NCI-H526 treated with DMSO at 0.1 percent for 48 hours (cell line): ENCODE results near the gene GSG1L.

ENCODE experiments used
- DNase-seq: peaks from one replicate; lab custom pipeline; 2025; lab: John Stamatoyannopoulos, UW

The GSG1L gene

DNA sequence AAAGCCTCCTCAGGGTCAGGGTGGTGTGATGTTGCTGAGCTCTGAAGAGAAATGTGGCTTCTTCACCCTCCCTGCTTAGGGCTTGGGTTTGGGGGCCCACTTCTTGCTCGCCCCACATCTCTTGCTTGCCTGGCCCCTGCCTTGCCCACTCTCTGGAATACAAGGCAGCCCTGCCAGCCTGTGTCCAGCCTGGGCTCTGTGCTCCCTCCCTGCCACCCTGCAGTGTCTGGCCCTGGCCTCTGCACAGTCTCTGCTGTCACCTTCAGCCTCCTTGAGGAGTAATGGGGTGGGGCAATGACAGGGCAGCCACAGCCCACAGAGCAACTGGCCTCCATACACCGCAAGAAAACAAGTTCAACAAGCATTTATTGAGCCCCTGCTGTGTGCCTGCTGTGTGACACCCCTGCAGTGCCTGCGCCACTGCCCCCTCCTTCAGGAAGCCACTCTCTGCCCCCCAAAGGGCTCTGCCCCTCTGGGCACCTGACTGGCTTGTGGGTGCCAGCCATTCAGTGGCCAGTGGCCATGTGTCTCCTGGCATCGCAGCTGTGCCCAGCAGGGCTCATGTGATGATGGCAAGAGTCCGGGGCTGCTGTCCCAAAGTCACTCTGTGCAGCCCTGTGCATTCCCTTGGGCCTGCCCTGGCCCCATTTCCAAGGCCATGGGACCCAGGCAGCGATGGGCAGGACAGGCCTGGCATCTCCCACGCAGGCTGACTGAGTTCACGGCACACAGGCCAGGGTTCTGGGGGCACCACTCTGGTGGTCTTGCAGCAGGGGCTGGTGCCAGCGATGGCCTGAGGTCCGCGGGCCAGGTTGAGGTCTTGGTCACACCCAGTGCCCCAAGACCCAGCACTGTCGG is 272.7 kb downstream of the GSG1L start:
- DNase-seq: no peak

DNA sequence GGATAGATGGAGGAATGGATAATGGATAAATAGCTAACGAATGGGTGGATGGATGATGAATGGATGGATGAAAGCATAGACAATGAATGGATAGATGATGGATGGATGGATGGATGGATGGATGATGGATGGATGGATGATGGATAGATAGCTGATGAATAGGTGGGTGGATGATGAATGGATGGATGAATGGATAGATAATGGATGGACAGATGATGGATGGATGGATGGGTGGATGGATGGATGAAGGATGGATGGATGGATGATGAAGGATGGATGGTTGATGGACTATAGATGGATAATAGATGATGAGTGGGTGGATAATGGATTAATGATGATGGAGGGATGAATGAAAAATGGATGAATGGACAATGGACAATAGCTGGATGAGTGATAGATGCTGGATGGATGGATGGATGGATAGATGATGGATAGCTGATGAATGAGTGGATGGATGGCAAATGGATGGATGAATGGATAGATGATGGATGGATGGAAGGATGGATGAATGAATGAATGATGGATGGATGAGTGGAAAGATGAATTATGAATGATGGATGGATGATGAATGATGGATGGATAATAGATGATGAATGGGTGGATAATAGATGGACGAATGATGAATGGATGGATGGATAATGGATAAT is 273.8 kb downstream of the GSG1L start:
- no peak for DNase-seq

DNA sequence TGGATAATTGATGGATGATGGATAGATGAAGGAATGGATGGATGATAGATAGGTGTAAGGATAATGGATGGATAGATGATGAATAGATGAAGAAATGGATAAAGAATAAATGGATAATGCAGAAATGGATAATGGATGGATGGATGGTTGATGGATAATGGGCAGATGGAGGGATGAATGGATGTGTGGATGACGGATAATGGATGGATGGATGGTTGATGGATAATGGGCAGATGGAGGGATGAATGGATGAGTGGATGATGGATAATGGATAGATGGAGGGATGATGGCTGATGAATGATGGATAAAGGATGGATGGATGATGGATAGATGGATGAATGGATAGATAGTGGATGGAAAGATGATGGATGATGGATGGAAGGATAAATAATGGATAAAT is 274.4 kb downstream of the GSG1L start:
- no peak for DNase-seq

- no peak for DNase-seq
Observed at GRCh38 chr16:27787665-27788064, 275.8 kb downstream of the GSG1L start.

DNA sequence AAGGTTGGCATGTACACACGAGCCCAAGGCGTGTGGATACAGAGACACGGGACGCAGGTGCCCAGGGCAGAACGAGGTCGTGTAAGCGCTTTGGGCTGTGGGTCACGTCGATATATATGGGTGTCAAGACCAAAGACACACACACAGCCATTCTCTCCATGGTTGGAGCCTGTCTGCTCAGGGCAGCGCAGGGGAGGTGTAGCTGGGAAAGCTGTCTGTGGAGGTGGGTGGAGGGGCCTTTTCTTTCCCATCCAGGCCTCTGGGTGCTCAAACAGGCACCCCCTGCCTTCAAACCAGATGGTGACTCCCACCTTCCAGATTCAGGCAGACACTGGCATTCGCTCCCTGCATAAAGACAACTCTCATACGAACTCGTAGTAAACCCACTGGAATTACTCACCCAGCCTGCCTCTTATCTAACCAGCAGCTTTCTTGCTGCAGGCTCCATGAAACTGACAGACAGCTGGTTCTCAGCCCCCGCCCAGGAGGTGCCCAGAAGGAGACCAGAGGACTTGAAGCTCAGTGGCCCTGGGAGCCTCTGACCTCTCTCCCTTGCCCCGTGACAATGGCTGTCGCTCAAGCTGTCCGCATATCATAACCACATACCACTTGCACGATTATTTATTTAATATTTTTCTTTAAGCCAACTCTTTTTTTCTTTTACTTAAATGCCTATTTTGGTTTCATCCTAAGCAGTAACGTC is 276.4 kb downstream of the GSG1L start:
- DNase-seq: no peak

- DNase-seq: no peak
Observed at GRCh38 chr16:27786221-27786922, 277.1 kb downstream of the GSG1L start.

DNA sequence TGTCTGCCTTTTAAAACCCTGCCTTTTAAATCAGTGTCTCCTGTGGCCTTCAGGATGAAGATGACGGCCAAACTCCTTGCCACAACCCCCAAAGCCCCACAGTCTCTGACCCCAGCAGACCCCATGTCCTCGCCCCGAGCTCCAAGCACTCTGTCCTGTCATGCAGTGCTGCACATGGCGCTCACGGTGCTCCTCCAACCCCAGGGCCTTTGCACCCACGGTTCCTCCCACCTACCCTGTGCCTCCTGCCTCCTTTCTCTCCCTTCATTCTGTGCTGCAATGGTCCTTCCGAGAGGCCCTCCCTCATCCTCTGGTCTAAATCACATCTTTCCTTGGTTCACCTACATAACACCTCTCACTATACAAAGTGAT is 278.2 kb downstream of the GSG1L start:
- no peak for DNase-seq

GRCh38 chr16:27784351-27785306 is 278.9 kb downstream of the GSG1L start:
- DNase-seq: no peak

- no peak for DNase-seq
Observed at GRCh38 chr16:27781981-27782880, 281.3 kb downstream of the GSG1L start.

GRCh38 chr16:27781195-27781524 is 282.4 kb downstream of the GSG1L start:
- no peak for DNase-seq

DNA sequence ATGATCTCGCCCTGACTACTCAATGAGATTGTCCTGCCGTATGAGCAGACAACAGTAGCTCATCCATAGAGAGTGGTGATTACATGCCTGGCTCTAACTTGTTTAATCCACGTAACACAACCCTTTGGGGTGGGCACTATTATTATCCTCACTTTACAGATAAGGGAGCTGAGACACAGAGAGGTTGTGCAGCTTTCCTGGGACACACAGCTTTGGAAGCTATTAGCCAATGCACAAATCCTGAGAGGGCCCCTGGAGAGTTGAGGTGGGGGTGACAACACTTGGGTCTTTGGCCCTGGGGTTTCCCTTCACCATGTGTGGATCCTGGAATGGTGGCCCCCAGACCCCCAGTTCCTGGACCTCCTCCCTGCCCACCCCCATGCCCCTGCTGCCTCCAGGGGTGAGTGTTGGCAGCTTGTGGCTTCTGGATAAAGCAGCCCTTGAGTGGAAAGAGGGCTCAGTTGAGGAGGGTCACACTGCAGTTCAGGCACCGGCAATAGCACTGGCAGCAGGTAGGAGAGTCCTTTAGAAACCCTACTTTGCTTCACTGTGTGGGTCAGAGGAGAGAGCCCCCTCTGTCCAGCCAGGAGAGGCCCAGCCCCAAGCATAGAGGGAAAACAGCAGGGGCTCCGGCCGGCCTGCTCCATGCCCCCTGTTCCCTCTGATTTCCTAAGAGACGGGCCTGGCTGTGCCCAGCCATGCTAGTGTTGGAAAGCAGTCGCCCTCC is 282.9 kb downstream of the GSG1L start:
- no peak for DNase-seq

DNA sequence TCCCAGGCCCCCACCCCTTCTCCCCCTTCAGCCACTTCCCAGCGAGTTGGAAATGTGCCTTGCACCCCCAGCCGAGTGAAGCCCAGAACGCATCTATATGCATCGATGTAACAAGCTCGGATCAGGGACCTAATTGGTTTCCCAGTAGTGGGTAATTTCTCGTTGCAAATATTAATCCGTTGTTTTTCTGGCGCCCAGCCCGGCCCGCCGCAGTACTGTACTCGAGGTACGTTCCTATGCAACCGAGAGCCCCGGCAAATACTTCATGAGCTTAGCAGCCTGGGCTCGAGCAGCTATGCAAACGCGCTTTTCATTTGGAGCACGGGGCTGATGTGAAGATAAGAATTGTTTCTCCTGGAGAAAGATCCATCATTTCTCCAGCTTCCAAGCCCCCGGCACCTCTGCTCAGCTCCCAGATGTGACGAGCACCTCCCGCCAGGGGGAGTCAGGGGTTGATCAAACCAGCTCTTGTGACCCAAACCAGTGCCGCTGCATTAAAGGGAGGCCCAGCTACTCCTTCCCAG is 283.8 kb downstream of the GSG1L start:
- peak; percentile 53 for DNase-seq

DNA sequence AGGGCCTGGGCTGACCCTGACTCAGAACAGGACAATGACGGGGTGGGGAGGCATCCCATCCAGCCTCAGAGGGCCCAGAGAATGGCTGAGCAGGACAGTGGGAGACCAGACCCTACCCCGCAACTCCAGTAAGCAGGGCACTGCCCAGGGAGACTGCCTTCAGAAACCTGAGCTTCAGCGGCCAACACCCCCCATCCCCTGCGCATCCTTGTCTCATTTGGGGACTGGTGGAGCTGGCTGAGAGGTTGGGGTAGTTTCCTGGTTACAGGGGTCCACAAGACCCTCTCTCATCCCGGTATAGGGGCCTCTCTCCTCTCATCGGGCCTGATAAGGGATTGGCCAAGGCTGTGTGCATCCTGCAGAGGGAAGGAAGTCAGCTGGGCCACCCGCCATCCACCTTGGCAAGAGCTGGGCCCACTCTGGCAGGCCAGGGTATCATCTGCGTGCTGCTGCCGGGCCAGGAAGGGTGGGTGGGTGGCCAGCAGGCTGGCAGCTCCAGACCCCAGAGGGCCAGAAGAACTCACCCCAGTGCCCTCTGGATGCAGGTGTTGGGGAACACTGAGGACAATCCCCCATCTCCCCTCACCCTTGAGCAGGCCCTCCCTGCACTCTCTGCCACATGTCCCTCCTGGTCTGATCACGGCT is 284.5 kb downstream of the GSG1L start:
- DNase-seq: no peak

DNA sequence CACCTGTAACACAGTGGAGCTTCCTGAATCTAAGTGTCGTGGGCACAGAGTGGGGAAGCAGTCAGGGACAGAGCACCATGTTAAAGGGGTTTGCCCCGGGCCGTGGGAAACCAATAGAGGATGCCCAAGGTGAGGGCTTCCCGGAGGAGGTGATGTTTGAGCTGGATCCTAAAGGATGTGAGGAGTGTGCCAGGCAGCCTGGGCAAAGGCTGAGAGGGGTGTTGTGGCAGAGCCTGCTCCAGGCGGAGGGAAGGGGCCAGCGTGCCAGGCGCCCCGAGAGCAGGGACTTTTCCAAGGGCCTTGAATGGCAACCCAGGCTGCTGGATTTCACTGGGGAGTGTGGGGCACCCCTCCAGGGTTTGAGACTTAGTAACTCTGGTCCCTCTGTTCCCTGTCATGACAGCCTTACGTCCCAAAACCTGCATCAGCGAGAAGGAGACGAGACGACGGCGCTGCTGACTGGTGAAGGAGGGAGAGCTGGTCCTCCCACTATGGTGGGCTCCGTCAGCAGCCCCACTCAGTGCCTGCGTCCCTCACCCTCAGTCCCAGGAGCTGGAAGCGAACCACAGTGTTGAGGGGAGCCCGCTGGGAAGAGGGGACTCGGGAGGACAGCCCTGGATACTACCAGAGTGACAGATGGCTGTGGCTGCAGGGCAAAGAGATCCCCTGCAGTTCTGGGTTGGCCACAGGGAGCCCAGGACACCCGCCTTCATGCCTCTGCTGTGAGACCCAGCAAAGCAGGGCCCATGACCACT is 285.2 kb downstream of the GSG1L start:
- DNase-seq: no peak

- DNase-seq: no peak
Observed at GRCh38 chr16:27777527-27777926, 286.0 kb downstream of the GSG1L start.

DNA sequence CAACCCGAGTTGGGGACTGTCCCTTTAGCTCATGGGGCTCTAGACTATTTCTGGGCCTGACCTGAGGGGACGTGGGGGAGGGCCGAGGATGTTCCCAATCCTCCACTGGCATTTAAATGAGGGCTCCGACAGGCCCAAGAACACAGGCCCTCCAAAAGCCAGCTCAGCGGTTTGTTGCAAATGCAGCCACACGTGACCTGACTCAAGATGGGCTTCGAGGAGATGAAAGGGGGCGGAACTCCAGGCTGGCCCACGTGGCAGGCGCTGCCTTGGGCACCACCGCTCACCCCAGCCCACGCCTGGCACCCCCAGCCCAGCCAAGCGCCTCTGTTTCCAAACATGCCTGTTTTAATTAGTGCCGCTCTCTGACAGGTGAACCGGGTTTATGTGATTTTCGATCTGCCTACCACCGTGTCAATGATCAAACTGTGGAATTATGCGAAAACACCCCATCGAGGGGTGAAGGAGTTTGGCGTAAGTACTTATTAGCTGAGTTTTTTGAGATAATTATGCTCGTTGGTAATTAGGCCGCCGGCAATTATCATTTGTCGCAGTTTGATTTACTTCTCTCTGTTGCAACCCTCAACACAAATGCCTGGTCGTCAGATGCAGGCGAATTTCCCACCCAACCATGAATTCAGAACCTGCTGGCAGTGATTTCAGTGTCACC is 286.8 kb downstream of the GSG1L start:
- DNase-seq: no peak

GRCh38 chr16:27775254-27775653 is 288.3 kb downstream of the GSG1L start:
- no peak for DNase-seq

DNA sequence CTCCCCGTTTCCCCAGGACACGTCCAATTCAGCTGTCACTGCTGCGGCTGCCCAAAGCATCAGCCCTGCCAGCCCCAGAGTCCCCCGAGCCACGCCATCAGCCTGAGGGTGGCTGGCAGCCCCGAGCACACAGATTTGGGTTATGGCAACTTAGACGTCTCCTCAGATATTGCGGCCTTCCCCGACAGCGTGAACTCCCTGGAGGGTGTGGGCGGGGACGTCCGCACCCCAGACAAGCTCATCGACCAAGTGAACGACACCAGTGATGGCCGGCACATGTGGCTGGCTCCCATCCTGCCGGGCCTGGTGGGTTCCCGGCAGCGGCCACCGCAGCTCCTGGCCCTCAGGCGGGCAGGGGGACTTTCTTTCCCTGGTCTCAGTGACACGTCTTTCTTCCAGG is 288.7 kb downstream of the GSG1L start:
- no peak for DNase-seq
